ENCODE results near the gene PTPN1. TPM values are rescaled to one million over a fixed set of nuclear protein-coding genes. Genes with fewer than 3 reads are reported as not detected.

The PTPN1 gene
- total and polyA plus RNA-seq, 10 donors: 20.5 to 84.9 (median 68.6) TPM

DNA sequence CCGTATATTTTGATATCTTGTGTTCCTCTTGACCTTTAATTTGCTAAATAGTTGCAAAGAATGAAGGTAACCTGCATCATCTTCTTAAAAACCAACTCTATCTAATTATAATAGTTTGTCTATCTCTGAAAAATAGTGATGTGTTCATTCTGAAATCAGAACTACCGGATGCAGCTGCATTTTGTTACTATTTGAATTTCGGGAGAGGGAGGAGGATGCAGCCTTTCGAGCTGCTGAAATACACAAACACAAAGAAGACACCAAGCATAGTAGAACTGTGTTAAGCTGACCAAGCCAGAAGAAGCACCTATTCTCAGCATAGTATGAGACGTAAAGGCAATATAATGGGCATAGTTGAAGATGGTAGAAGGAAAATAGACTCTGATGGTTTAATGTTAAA is 33.1 kb downstream of the PTPN1 start:
- Histone ChIP-seq H3K4me1 (peaks cover 47 to 100% (median 95%) of the 10 kb centered on the region in 6 donors), H3K4me3 (no peak overlapping the region), H3K36me3 (peaks cover 0 to 15% (median 0%) of the 10 kb centered on the region in 6 donors), H3K27ac (peak overlapping the region in 7 of 8 donors; percentile 8 to 88 (median 79)), H3K9me3 (peaks cover 0 to 13% (median under 1%) of the 10 kb centered on the region in 8 donors), H3K27me3 (replicated peaks in 1 of 7) (no peaks in the 10 kb centered on the region)
- WGBS, 5 donors: 39 to 62% (median 54%) methylated on average over 5 of the region's 5 CpGs
- intact Hi-C loops (cut with DNase I; ENCODE audit: low total_unique reads): no loop called here
- DNase-seq: no peak
- TF ChIP-seq POLR2AphosphoS5 (IDR thresholded peaks at IDR 0.05): no peak
- TF ChIP-seq POLR2A (IDR thresholded peaks at IDR 0.05): no peak
- TF ChIP-seq, protein P1, sequence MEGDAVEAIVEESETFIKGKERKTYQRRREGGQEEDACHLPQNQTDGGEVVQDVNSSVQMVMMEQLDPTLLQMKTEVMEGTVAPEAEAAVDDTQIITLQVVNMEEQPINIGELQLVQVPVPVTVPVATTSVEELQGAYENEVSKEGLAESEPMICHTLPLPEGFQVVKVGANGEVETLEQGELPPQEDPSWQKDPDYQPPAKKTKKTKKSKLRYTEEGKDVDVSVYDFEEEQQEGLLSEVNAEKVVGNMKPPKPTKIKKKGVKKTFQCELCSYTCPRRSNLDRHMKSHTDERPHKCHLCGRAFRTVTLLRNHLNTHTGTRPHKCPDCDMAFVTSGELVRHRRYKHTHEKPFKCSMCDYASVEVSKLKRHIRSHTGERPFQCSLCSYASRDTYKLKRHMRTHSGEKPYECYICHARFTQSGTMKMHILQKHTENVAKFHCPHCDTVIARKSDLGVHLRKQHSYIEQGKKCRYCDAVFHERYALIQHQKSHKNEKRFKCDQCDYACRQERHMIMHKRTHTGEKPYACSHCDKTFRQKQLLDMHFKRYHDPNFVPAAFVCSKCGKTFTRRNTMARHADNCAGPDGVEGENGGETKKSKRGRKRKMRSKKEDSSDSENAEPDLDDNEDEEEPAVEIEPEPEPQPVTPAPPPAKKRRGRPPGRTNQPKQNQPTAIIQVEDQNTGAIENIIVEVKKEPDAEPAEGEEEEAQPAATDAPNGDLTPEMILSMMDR (IDR thresholded peaks at IDR 0.05 in 8 of 11, conservative IDR thresholded peaks at IDR 0.05 in 3 of 11): no peak

DNA sequence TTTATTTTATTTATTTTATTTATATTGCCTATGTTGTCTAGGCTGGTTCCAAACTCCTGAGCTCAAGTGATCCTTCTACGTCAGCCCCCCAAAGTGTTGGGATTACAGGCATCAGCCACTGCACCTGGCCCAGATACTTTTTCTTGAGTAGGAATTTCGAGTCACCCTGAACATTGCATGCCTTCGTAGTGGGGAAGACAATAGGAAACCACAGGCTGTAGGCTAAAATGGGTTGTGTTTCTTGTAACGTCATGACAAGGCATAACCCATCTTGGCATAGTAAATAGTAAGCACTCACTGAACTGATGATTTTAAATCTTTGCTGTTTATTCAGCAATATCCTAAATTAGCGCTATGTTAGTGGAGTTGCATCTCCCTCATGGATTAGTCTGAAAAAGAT is 34.9 kb downstream of the PTPN1 start:
- Histone ChIP-seq H3K4me1 (peaks cover 57 to 100% (median 100%) of the 10 kb centered on the region in 6 donors), H3K4me3 (no peak overlapping the region), H3K27me3 (replicated peaks in 1 of 7) (no peaks in the 10 kb centered on the region), H3K9me3 (peaks cover 0 to 2% (median 0%) of the 10 kb centered on the region in 8 donors), H3K36me3 (peaks cover 0 to 20% (median 2%) of the 10 kb centered on the region in 6 donors), H3K27ac (peak overlapping the region in 6 of 8 donors; percentile 3 to 88 (median 80))
- TF ChIP-seq POLR2A (IDR thresholded peaks at IDR 0.05): no peak
- TF ChIP-seq, protein P1 (IDR thresholded peaks at IDR 0.05 in 8 of 11, conservative IDR thresholded peaks at IDR 0.05 in 3 of 11): no peak
- TF ChIP-seq POLR2AphosphoS5 (IDR thresholded peaks at IDR 0.05): no peak
- intact Hi-C loops (cut with DNase I; ENCODE audit: low total_unique reads): no loop called here
- WGBS, 5 donors: 52 to 66% (median 59%) methylated on average over 5 of the region's 5 CpGs
- DNase-seq: no peak

DNA sequence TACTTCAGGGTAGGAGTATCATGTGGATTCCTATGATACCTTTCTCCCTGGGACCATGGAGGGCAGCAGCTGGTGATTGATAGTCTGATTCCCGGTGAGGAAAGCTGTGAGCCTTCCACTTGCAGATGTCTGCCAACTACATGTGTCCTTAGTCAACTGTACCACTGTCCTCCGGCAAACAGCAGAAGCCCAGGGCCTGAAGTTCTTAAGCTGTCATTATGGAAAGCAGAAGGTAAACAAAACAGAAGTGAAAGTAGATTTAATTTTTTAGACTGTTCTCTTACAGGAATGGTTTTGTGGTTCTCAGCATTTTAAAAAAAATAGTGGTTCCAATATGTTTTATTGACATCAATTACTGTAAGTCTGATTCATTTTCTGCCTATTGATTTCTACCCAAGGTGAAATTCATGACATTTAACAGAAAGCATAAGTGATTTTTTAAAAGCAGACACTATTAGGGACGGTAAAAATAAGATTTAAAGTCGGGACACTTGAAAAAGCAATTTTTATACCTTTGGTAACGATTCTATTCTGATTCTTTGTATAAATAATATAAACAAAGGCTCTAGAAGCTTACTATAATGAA is 36.6 kb downstream of the PTPN1 start:
- peak overlapping the region; percentile 13 to 88 (median 72) for H3K27ac ChIP-seq
- intact Hi-C loops (cut with DNase I; ENCODE audit: low total_unique reads): no loop called here
- no peak for DNase-seq

DNA sequence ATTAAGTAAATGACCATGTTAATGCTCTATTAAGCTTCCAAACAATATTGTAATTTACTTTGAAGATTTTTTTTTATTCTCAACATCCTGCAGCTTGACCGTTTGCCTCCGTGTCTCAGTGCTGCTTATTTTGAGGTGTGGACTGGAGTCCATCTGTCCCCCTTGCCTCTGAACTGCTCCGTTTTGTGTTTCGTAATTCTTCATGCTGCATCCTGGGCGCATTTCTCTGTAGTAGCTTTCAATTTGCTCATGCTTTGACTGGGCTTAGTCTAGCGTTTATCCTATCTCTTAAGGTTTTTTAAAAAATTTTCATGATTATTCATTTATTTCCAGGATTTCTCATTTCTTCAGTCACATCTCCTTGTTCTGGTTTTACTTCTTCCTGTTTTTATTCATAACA is 37.8 kb downstream of the PTPN1 start:
- Histone ChIP-seq H3K9me3 (no peaks in the 10 kb centered on the region), H3K36me3 (peaks cover 0 to 35% (median 2%) of the 10 kb centered on the region in 6 donors), H3K27ac (peak overlapping the region in 6 of 8 donors; percentile 30 to 88 (median 80)), H3K27me3 (replicated peaks in 1 of 7) (no peaks in the 10 kb centered on the region), H3K4me1 (peaks cover 42 to 100% (median 97%) of the 10 kb centered on the region in 6 donors), H3K4me3 (no peak overlapping the region)
- no peak for DNase-seq
- intact Hi-C loops (cut with DNase I; ENCODE audit: low total_unique reads): no loop called here
- TF ChIP-seq POLR2A (IDR thresholded peaks at IDR 0.05) (no peak), POLR2AphosphoS5 (IDR thresholded peaks at IDR 0.05) (no peak)
- TF ChIP-seq, protein P1 (IDR thresholded peaks at IDR 0.05 in 8 of 11, conservative IDR thresholded peaks at IDR 0.05 in 3 of 11): no peak
- WGBS, 5 donors: 57 to 81% (median 60%) methylated on average over 6 of the region's 6 CpGs

More for the DNA sequence above, 36.6 kb downstream of the PTPN1 start:
- Histone ChIP-seq H3K27me3 (replicated peaks in 1 of 7) (no peaks in the 10 kb centered on the region), H3K4me1 (peaks cover 54 to 100% (median 100%) of the 10 kb centered on the region in 6 donors), H3K9me3 (no peaks in the 10 kb centered on the region), H3K36me3 (peaks cover 0 to 27% (median 2%) of the 10 kb centered on the region in 6 donors), H3K4me3 (peak overlapping the region in 2 of 8 donors; percentile 1 to 44)
- peak in 1 of 3 donors; percentile 49 for TF ChIP-seq POLR2AphosphoS5 (IDR thresholded peaks at IDR 0.05)
- TF ChIP-seq, protein P1 (IDR thresholded peaks at IDR 0.05 in 8 of 11, conservative IDR thresholded peaks at IDR 0.05 in 3 of 11): no peak
- 49 to 54% (median 52%) methylated on average over 5 of the region's 5 CpGs for WGBS, 5 donors
